SK-N-SH (cell line): ENCODE results near the gene CD300E. TPM values are rescaled to one million over a fixed set of nuclear protein-coding genes. Genes with fewer than 3 reads are reported as not detected.

Experiments
- CTCF ChIA-PET: fragments of 300-600, 350-600 bp; formaldehyde crosslinking; extraction: SDS; loops from one replicate; lab custom pipeline; 2021; lab: Yijun Ruan, JAX
- POLR2A ChIA-PET: fragments of 350-600 bp; sonication (Branson Sonifier 250); formaldehyde crosslinking; extraction: SDS; loops from one replicate; lab custom pipeline; 2020; ENCODE audit warnings: antibody characterized with exemption, inconsistent platforms; lab: Yijun Ruan, JAX
- DNase-seq: peaks from one replicate; pipeline ENCODE4 v3.0.0; 2012
- H2AFZ ChIP-seq: fragments of 200-600 bp; sonication (generic); 2 replicates; pipeline ENCODE4 v1.8.1; 2016; ENCODE audit warnings: antibody characterized with exemption, mild to moderate bottlenecking, low read depth
- H3F3A ChIP-seq: fragments of 200-600 bp; sonication (generic); replicated peaks from 2 replicates; pipeline ENCODE3; 2016; ENCODE audit warnings: antibody characterized with exemption, mild to moderate bottlenecking; ENCODE audit not compliant: insufficient read depth
- H3K27ac ChIP-seq, 2 experiments: fragments of 200-500 bp in 1 of 2; fragments of 200-600 bp in 1 of 2; sonication (Bioruptor generic) in 1 of 2; sonication (generic), shearing (Covaris generic) in 1 of 2; 2 replicates each; pipeline versions ENCODE4 v1.5.1 to v1.6.1; 2014 to 2016; ENCODE audit warnings: low read depth in 2 of 2, inconsistent platforms in 1 of 2, low read length in 1 of 2, mild to moderate bottlenecking in 1 of 2, mixed read lengths in 1 of 2
- H3K27me3 ChIP-seq: fragments of 200-600 bp; sonication (generic), shearing (Covaris generic); 2 replicates; pipeline ENCODE4 v1.6.1; 2016; ENCODE audit warnings: mixed run types; ENCODE audit not compliant: insufficient read depth
- H3K36me3 ChIP-seq, 2 experiments: fragments of 200-500 bp in 1 of 2; fragments of 200-600 bp in 1 of 2; sonication (Bioruptor generic) in 1 of 2; sonication (generic) in 1 of 2; replicated peaks in 1 of 2; 2 replicates each; pipeline versions ENCODE3 to v1.5.1; 2014 to 2016; ENCODE audit warnings: low read length in 1 of 2, mild to moderate bottlenecking in 1 of 2; ENCODE audit not compliant: insufficient read depth in 2 of 2, control insufficient read depth in 1 of 2
- H3K4me1 ChIP-seq, 2 experiments: fragments of 200-500 bp in 1 of 2; fragments of 200-600 bp in 1 of 2; sonication (Bioruptor generic) in 1 of 2; sonication (generic), shearing (Covaris generic) in 1 of 2; 2 replicates each; pipeline versions ENCODE4 v1.5.1 to v1.6.1; 2014 to 2016; ENCODE audit warnings: low read depth in 1 of 2, low read length in 1 of 2, mixed run types in 1 of 2; ENCODE audit not compliant: insufficient read depth in 2 of 2, control insufficient read depth in 1 of 2
- H3K4me2 ChIP-seq: fragments of 200-600 bp; sonication (generic), shearing (Covaris generic); 2 replicates; pipeline ENCODE4 v1.6.1; 2017; ENCODE audit warnings: mixed run types
- H3K4me3 ChIP-seq, 2 experiments: fragments of 200-500 bp in 1 of 2; fragments of 200-600 bp in 1 of 2; sonication (Bioruptor generic) in 1 of 2; sonication (generic), shearing (Covaris generic) in 1 of 2; 2 replicates each; pipeline versions ENCODE4 v1.5.1 to v1.8.1; 2014 to 2016; ENCODE audit warnings: low read depth in 2 of 2, inconsistent platforms in 1 of 2, low read length in 1 of 2, mild to moderate bottlenecking in 1 of 2, mixed read lengths in 1 of 2, moderate library complexity in 1 of 2
- H3K79me2 ChIP-seq: fragments of 200-600 bp; sonication (generic); 2 replicates; pipeline ENCODE4 v1.8.1; 2017; ENCODE audit warnings: mild to moderate bottlenecking; ENCODE audit not compliant: insufficient read depth
- H3K9ac ChIP-seq: fragments of 200-600 bp; sonication (generic); 2 replicates; pipeline ENCODE4 v1.6.1; 2017; ENCODE audit warnings: mixed run types
- H3K9me2 ChIP-seq: fragments of 200-600 bp; sonication (generic); 2 replicates; pipeline ENCODE4 v1.6.1; 2017; ENCODE audit warnings: mixed run types
- H3K9me3 ChIP-seq: fragments of 200-600 bp; sonication (generic); 2 replicates; pipeline ENCODE4 v1.6.1; 2017; ENCODE audit warnings: mixed run types, mild to moderate bottlenecking, moderate library complexity
- H4K20me1 ChIP-seq: fragments of 200-600 bp; sonication (generic); 2 replicates; pipeline ENCODE4 v1.6.1; 2017; ENCODE audit warnings: mild to moderate bottlenecking, mixed run types; ENCODE audit not compliant: insufficient read depth
- ELF1 ChIP-seq: IDR thresholded peaks from 2 replicates; pipeline ENCODE4 v1.4.0; 2012
- GABPA ChIP-seq: IDR thresholded peaks from 2 replicates; pipeline ENCODE4 v1.4.0; 2012; ENCODE audit warnings: low read depth, mild to moderate bottlenecking
- GATA2 ChIP-seq: sonication (generic); formaldehyde crosslinking; IDR thresholded peaks from 2 replicates; pipeline ENCODE4 v1.5.0; 2020; ENCODE audit warnings: mild to moderate bottlenecking, missing genetic modification reagents
- JUND ChIP-seq: IDR thresholded peaks from 2 replicates; pipeline ENCODE4 v1.4.0; 2012
- MXI1 ChIP-seq: IDR thresholded peaks from 2 replicates; pipeline ENCODE4 v1.6.1; 2012; ENCODE audit warnings: mild to moderate bottlenecking, low read depth, low read length, improper control_type of control experiment
- NFIC ChIP-seq: IDR thresholded peaks from 2 replicates; pipeline ENCODE4 v1.4.0; 2012; ENCODE audit warnings: borderline replicate concordance
- NRF1 ChIP-seq: IDR thresholded peaks from 2 replicates; pipeline ENCODE4 v1.6.1; 2012; ENCODE audit warnings: low read depth, mild to moderate bottlenecking, low read length
- POLR2AphosphoS5 ChIP-seq: IDR thresholded peaks from 2 replicates; pipeline ENCODE4 v1.6.1; 2012; ENCODE audit warnings: low read depth, low read length
- RAD21 ChIP-seq: IDR thresholded peaks from 2 replicates; pipeline ENCODE4 v1.6.1; 2012; ENCODE audit warnings: mild to moderate bottlenecking, low read length
- RCOR1 ChIP-seq: fragments of 150-350 bp; IDR thresholded peaks from 2 replicates; pipeline ENCODE4 v1.6.1; 2017; ENCODE audit warnings: antibody characterized with exemption, low read length
- RFX5 ChIP-seq: IDR thresholded peaks from 2 replicates; pipeline ENCODE4 v1.6.1; 2012; ENCODE audit warnings: mild to moderate bottlenecking, improper control_type of control experiment, low read length
- RXRA ChIP-seq: IDR thresholded peaks from 2 replicates; pipeline ENCODE4 v1.4.0; 2012; ENCODE audit warnings: low read depth, mild to moderate bottlenecking, borderline replicate concordance
- SIN3A ChIP-seq: IDR thresholded peaks from 2 replicates; pipeline ENCODE4 v1.6.1; 2012; ENCODE audit warnings: low read depth, mild to moderate bottlenecking, low read length, moderate library complexity, borderline replicate concordance
- SMC3 ChIP-seq: IDR thresholded peaks from 2 replicates; pipeline ENCODE4 v1.6.1; 2012; ENCODE audit warnings: low read depth, low read length, improper control_type of control experiment
- TCF12 ChIP-seq: IDR thresholded peaks from 2 replicates; pipeline ENCODE4 v1.4.0; 2012
- TEAD4 ChIP-seq: IDR thresholded peaks from 2 replicates; pipeline ENCODE4 v1.4.0; 2012; ENCODE audit warnings: mild to moderate bottlenecking, borderline replicate concordance; ENCODE audit not compliant: insufficient read depth
- WGBS: methylation state at CpG from one replicate; pipeline ENCODE4 v1.1.6; 2017; ENCODE audit warnings: low lambda C conversion rate; 5-methylcytosine and 5-hydroxymethylcytosine counted together
- polyA plus RNA-seq, 3 experiments: library from polyadenylated mRNA; depleted of rRNA; stranded (reverse); fragments of >200 nt; gene quantifications; 2 replicates each; pipeline ENCODE4 v1.2.3, GENCODE V29; 2012
- TF ChIP-seq, protein P1 (sequence below): IDR thresholded peaks from 2 replicates; pipeline ENCODE4 v1.4.0; 2012; ENCODE audit warnings: low read depth, borderline replicate concordance
- TF ChIP-seq, protein P2 (sequence below): IDR thresholded peaks from 2 replicates; pipeline ENCODE4; 2012
- TF ChIP-seq, protein P3 (sequence below): IDR thresholded peaks from 2 replicates; pipeline ENCODE4 v1.6.1; 2012; ENCODE audit warnings: mild to moderate bottlenecking, low read depth, low read length, moderate library complexity
- TF ChIP-seq, protein P4 (sequence below): IDR thresholded peaks from 2 replicates; pipeline ENCODE4 v1.4.0; 2012; ENCODE audit warnings: low read depth, borderline replicate concordance

The CD300E gene
- polyA plus RNA-seq, 1 of the 3 experiments (the other 2 are of a cell fraction) = not detected

DNA sequence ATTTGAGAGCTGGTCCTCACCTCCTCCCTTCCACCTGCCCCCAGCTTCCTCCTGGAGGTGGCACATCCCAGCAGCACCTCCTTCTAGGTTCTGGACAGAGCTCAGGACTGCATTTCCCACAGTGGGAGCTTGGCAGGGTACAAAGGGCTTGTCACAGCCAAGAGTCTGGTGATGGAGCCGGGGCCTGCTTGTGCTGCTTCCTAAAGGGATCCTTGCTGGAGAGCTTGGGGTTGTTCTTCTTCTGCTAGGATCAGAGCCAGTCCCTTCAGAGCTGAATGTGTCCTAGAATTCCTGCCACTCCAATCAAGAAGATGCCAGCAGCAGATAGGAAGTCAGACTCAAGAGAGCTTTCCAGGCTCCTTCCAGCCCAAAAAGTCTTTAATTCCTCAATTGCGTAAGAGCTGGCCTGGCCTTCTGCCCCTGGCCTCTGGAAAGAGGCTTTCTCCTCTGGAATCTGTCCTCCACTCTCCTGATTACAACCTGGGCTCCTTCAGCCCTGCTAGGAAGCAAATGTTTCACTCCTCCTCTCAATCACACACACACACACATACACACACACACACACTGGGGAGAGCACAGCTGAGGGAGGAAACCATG is 4.4 kb downstream of the CD300E start:
- POLR2A ChIA-PET = no interaction called here
- Histone ChIP-seq H3K79me2 (no peaks in the 10 kb centered on the region), H3K4me1 (no peaks in the 10 kb centered on the region), H3K4me2 (no peak overlapping the region), H4K20me1 (no peaks in the 10 kb centered on the region), H3K4me3 (no peak overlapping the region), H3K36me3 (no peaks in the 10 kb centered on the region), H3K9me3 (no peaks in the 10 kb centered on the region; the same call in 1 of the 2 replicates), H3K27ac (no peak overlapping the region), H3K9ac (no peak overlapping the region), H2AFZ (no peak overlapping the region), H3F3A (no peaks in the 10 kb centered on the region), H3K27me3 (no peaks in the 10 kb centered on the region), H3K9me2 (no peaks in the 10 kb centered on the region)
- DNase-seq = no peak
- CTCF ChIA-PET = interaction anchor here (0.6 to 3.0 kb wide), 4 partner anchors 13 to 86 kb away, joined by 3 to 11 read pairs (median 4); no protein-coding TSS in a partner anchor
- 23% methylated on average over 2 of the region's 2 CpGs for WGBS
- TF ChIP-seq GABPA (no peak), MXI1 (no peak), GATA2 (no peak), JUND (no peak), RCOR1 (no peak), NFIC (no peak), NRF1 (no peak), RFX5 (no peak), TEAD4 (no peak), RAD21 (no peak), TCF12 (no peak), RXRA (no peak), ELF1 (no peak), POLR2AphosphoS5 (no peak), SIN3A (no peak)
- TF ChIP-seq, protein P1, sequence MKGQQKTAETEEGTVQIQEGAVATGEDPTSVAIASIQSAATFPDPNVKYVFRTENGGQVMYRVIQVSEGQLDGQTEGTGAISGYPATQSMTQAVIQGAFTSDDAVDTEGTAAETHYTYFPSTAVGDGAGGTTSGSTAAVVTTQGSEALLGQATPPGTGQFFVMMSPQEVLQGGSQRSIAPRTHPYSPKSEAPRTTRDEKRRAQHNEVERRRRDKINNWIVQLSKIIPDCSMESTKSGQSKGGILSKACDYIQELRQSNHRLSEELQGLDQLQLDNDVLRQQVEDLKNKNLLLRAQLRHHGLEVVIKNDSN = no peak
- TF ChIP-seq, protein P2, sequence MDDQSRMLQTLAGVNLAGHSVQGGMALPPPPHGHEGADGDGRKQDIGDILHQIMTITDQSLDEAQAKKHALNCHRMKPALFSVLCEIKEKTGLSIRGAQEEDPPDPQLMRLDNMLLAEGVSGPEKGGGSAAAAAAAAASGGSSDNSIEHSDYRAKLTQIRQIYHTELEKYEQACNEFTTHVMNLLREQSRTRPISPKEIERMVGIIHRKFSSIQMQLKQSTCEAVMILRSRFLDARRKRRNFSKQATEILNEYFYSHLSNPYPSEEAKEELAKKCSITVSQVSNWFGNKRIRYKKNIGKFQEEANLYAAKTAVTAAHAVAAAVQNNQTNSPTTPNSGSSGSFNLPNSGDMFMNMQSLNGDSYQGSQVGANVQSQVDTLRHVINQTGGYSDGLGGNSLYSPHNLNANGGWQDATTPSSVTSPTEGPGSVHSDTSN = no peak
- TF ChIP-seq, all 33 proteins: peak for 0

DNA sequence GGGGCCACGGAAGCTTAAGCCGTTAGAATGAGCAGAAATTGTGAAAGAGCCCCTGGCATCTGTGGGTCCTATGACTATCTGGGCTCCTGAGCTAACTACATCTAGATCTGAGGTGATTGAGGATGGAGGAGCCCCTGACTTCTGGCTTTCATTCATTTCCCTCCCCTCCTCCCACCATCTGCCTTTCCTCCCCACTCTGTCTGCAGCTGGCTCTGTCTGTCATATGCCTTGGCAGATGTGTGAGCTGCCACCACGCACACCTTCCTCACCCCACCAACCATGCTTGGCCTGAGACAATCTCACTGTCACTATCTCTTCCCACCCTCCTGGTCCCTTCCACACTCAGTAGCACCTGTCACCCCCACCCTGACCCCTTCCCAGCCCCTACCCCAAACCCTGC is 5.1 kb downstream of the CD300E start:
- CTCF ChIA-PET = interaction anchor here (1.0 to 3.0 kb wide), 4 partner anchors 13 to 239 kb away, joined by 4 to 11 read pairs (median 8); no protein-coding TSS in a partner anchor
- H4K20me1 ChIP-seq = no peaks in the 10 kb centered on the region

More for the DNA sequence above, 5.1 kb downstream of the CD300E start:
- H2AFZ ChIP-seq = no peak overlapping the region
- no peak for DNase-seq
- no peak overlapping the region for H3K4me2 ChIP-seq
- H3K27ac ChIP-seq = no peak overlapping the region
- no peaks in the 10 kb centered on the region for H3K36me3 ChIP-seq
- no peaks in the 10 kb centered on the region for H3K79me2 ChIP-seq
- WGBS = 38% methylated on average over 3 of the region's 3 CpGs
- TF ChIP-seq, protein P3, sequence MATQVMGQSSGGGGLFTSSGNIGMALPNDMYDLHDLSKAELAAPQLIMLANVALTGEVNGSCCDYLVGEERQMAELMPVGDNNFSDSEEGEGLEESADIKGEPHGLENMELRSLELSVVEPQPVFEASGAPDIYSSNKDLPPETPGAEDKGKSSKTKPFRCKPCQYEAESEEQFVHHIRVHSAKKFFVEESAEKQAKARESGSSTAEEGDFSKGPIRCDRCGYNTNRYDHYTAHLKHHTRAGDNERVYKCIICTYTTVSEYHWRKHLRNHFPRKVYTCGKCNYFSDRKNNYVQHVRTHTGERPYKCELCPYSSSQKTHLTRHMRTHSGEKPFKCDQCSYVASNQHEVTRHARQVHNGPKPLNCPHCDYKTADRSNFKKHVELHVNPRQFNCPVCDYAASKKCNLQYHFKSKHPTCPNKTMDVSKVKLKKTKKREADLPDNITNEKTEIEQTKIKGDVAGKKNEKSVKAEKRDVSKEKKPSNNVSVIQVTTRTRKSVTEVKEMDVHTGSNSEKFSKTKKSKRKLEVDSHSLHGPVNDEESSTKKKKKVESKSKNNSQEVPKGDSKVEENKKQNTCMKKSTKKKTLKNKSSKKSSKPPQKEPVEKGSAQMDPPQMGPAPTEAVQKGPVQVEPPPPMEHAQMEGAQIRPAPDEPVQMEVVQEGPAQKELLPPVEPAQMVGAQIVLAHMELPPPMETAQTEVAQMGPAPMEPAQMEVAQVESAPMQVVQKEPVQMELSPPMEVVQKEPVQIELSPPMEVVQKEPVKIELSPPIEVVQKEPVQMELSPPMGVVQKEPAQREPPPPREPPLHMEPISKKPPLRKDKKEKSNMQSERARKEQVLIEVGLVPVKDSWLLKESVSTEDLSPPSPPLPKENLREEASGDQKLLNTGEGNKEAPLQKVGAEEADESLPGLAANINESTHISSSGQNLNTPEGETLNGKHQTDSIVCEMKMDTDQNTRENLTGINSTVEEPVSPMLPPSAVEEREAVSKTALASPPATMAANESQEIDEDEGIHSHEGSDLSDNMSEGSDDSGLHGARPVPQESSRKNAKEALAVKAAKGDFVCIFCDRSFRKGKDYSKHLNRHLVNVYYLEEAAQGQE = no peak
- no peak for TF ChIP-seq GATA2
- no peak for TF ChIP-seq TEAD4
- TF ChIP-seq, protein P4, sequence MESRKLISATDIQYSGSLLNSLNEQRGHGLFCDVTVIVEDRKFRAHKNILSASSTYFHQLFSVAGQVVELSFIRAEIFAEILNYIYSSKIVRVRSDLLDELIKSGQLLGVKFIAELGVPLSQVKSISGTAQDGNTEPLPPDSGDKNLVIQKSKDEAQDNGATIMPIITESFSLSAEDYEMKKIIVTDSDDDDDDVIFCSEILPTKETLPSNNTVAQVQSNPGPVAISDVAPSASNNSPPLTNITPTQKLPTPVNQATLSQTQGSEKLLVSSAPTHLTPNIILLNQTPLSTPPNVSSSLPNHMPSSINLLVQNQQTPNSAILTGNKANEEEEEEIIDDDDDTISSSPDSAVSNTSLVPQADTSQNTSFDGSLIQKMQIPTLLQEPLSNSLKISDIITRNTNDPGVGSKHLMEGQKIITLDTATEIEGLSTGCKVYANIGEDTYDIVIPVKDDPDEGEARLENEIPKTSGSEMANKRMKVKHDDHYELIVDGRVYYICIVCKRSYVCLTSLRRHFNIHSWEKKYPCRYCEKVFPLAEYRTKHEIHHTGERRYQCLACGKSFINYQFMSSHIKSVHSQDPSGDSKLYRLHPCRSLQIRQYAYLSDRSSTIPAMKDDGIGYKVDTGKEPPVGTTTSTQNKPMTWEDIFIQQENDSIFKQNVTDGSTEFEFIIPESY = no peak
- TF ChIP-seq SMC3 = no peak
- H3F3A ChIP-seq = no peaks in the 10 kb centered on the region
- no peaks in the 10 kb centered on the region; the same call in 1 of the 2 replicates for H3K9me3 ChIP-seq
- no peaks in the 10 kb centered on the region for H3K4me1 ChIP-seq
- no peak overlapping the region for H3K9ac ChIP-seq
- POLR2A ChIA-PET = no interaction called here
- H3K4me3 ChIP-seq = no peak overlapping the region
- no peaks in the 10 kb centered on the region for H3K9me2 ChIP-seq
- no peaks in the 10 kb centered on the region for H3K27me3 ChIP-seq
